Measurements from ENCODE around the gene SLC35B3.
"Not testable (repeated sequence)": the region's sequence is repeated elsewhere in the genome, so short reads cannot be mapped to it uniquely, and the experiment has no call there.

The SLC35B3 gene

DNA sequence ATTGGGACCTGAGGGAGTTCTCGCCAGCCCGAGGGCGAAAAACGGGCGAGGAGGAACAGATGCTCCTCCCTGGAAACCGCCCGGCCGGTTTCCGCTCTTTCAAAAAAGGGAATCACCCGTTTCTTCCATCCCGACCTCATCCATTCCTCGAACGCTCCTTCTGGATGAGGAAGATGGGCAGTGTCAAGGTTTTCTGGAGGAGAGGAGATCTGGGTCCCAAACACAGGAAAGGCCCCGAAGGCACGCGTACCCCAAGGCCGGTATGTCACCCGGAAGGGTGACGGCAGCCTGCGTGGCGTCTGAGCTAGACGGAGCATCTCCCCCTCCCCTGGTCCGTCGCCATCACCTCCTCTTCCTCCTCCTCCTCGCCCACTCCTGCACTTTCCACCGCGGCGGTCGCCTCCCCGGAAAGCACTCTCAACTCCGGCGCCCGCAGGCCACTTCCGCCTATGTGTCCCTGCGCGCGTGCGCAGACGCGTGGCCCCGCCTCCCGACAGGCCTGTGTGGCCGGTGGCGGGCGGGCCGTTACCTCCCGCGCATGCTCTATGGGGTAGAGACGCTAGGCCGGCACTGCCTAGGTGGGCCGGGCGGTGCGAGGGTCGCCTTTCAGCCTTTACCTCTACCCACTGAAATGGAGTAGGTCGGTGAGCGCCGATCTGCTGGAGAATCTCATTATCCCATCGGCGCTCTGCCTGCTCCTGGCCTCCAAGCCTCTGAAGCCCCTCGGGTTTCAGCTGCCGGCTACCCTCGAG is at the start of gene SLC35B3:
TSS of gene SLC35B3 (minus strand) at position 453 of the 752 bp plus-strand sequence.
- DNase-seq = peak; percentile 98

DNA sequence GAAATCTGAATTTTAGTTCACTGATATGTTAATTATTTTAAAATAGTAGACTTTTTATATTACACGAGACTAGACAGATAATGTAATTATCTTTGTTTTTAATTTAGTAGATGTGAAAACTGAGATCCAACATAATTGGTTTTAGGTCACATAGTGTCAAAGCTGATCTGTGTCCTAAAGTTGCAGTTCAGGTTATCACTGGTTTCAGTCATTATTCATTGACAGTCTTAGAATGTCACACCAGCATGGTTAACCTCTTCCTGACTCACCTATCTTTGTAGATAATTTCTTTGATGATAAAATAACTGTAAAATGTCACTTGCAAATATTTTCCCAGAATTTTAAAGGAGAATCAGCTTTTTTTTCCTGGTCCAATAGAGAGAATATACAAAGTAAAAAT is 48.3 kb upstream of the SLC35B3 start:
- no peak for DNase-seq

DNA sequence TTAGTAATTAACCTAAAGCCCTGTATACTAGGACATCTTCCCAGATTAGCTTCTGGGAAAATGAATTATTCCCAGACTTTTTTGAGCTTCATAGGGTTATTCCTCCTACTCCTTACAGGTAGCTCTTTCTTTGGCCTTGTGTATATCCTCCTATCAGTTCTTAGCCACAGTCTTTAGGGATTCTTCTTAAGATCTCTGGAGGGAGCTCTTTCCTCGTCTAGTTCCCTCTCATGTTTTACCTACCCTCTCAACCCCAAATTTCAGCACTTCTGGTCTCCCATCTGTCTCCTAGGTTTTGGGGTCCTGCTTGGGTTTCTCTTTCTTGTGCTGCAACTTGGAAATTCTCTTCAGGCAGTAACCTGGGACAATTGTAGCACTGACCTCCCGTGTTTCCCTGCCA is 46.4 kb upstream of the SLC35B3 start:
- no peak for DNase-seq

DNA sequence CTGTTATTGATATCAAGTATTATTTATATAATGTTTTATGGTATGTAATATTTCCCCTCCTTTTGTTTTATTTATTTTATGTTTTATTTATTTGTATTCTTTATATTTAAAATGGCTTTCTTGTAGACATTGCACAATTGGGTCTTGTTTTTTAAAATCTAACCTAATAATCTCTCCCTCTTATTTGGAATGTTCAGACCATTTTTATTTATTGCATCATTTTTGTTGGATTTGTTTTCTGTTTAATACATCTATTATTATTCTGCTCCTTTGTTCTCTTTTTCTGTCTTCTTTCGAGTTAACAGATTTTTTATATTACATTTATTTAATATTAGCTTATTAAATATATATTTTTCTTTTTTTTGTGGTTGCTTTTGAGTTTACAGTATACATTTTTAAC is 43.1 kb upstream of the SLC35B3 start:
- no peak for DNase-seq

DNA sequence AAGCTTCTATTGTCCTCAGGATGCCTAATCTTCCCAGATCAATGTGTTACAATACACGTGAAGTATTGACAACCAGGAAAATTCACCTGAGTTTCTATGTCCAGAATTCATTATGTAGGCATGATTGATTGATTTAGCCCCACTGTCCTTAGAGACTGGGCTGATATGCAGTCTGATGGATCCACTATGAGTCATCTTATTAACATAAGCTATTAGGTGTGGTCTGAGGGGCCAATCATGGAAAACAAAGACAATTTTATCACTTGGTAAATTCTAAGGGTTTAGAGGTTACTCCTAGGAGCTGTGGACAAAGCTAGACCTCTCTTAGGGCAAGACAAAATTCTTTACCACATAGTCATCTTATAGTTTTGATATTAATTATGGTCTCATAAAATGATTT is 41.3 kb upstream of the SLC35B3 start:
- no peak for DNase-seq

DNA sequence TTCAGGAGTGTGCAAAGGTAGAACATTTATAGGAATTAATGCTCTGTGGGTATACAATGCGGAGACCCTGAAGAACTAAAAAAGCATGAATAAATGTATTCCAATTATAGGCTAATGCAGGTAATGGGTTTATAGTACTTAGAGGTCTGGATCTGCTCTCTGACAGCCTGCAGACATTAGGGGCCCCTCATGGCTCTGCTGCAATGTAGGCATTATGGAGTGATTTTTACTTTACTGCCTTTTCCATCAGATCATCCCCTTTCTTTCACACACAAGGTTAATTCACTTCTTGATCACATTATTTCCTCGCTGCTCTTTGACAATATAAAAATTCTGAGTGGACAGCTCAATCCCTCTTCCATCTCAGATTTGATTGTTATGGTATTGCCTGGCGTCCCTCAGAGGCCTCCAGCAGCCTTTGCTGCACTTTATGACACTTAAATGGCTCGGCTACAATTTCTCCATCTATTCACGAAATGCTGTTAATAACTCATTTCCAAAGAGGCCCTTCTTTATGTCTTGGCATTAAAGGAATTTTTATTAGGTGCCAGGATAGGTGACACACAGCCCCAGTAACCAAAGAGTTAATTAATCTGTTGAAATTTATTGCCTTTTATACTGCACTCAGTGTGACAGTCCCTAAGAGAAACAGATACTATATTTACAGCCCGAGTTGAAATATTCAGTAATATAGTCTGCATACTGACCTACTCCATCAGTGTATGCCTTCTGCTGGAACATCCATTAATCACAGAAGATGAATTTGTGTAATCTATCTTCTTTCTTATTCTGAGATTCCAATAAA is 33.4 kb upstream of the SLC35B3 start:
- no peak for DNase-seq

DNA sequence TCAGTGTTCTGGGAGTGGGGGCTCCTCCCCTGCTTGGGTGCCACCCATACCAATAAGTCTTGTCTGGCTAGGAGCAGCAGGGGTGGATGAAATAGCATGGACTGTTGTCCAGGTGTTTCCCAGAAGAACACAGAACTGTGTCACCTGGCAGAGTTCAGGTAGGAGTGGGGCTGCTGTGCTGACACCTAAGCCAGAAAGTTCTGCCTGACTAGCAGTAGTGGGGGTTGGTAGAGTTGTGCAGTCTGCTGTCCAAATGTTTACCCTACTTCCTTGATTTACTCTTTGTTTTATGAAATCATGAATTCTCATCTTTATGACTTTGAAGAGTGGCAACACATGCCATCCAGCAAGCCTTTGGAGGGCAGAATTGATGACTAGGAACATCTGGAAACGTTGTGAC is 27.3 kb upstream of the SLC35B3 start:
- DNase-seq = no peak

DNA sequence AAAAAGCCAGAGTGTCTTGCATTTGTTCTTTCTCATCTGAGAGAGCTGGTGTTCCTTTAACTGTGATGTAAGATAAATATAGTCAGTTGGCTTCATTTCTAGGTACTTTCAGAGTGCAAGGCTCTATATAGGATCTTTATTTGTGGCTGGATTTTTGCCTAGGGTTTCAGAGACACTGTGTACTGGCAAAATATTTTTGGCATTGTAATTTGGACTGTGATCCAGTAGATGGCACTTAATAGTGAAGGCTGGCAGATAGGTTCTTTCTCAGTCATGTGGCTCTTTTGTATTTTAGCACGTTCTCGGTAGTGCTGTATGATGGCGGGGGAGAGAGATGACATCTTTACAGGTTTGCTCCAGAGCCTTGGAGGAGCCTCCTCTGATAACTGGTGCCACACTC is 26.8 kb upstream of the SLC35B3 start:
- no peak for DNase-seq

DNA sequence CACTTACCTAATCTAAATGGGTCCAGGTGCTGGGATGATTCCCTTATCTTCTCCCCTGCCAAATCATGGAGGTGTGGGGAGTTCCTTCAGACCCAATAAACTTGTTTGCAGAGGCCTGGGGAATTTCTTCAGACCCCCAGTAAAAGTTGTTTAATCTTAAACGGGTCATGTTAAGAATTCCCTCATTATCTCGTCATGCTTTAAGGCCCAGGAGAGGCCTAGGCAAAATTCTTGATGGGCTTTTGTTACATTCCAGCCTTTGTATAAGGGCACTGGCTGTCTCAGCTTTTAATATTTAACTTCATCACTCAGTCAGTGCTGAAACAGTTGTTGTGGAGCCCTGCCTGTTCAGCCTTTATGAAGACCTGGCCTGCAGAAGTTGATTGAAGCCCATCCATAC is 11.0 kb upstream of the SLC35B3 start:
- DNase-seq = no peak

DNA sequence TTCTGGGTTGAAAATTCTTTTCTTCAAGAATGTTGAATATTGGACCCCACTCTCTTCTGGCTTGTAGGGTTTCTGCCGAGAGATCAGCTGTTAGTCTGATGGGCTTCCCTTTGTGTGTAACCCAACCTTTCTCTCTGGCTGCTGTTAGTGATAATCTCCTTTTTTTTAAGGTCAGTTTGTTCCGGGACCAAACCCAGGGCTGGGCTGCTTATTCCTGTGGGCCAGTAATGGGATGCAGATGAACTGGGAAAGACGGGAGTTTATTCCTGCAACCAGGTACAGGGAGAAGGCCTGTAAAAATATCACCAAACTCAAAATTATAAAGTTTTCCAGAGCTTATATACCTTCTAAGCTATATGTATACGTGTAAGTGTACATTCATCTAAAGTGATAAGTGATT is 10.6 kb upstream of the SLC35B3 start:
- DNase-seq = not testable (repeated sequence)

DNA sequence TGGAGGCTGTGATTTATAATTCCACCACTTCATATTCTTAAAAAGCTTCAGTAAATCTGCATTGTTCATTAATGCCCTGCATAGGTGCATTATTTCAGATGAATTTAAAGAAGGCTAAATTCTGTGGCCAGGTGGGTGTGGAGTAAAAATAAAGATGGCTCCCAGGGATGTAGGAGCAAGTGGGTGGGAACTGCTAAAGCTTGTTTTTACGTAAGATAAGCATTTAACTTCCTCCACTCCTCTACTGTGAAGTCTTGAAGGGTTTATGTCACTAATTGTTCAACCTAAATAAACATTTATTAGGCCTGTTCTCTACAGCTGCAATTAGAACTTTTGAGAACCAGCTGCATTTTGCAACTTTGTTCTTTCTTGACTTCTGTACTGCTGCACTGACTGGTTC is 6.8 kb upstream of the SLC35B3 start:
- DNase-seq = no peak

DNA sequence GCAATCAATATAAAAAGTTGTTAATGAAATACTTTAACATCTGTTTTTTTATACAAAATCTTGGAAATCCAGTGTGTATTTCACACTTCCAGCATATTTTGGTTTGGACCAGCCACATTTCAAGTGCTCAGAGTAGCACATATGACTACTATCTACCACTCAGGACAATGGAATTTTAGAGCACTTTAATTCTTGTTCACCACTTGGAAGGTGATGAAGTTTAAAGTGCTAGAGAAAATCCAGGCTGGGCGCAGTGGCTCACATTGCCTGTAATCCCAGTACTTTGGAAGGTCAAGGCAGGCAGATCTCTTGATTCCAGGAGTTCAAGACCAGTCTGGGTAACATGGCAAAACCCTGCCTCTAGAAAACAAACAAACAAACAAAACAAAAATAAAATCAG is 6.1 kb upstream of the SLC35B3 start:
- DNase-seq = no peak

DNA sequence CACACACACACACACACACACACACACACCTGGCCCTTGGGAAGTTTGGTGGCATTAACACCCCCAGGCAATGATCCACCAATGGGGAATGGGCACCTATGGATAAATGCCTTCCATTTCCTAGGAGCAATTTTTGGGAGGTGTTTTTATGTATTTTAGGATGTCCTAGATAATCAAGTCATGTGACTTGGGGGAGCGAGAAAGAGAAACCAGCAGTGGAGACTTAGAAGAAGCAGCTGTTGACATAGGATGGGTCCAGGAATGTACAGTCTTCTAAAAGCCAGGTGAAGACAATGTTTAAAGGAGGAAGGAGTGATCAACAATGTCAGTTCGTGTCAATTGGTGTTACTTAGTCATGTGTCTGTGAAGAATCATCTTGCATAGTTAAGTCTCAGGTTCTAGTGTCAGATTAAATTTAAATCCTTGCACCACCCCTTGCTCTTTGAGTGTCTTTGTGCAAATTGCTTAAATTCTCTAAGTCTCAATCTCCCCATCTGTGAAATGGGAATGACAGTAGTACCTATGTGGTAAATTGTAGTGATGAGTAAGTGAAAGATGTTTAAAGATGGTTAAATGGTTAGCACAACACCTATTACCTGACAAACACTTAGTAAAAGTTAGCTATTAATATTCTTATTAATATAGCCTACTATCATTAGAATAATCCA is 4.4 kb upstream of the SLC35B3 start:
- DNase-seq = no peak

DNA sequence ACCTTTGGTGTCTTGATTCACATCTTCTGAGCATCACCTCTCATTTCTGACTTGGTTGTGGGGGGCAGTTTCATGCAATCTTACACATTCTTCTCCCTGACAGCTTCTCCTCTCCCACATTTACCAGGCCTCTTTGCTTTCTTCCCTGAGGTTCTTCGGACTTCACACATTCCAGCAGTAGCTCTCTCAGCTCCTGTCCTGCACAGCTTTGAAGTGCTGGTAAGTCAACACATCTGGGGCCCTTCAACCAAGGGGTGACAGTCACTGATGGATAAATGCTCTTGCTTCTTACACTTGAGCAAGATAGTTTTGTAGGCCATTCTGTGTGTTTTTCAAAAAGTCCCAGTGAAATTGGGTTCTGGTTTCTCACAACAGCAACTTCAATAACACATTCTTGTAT is 2.5 kb upstream of the SLC35B3 start:
- DNase-seq = no peak

DNA sequence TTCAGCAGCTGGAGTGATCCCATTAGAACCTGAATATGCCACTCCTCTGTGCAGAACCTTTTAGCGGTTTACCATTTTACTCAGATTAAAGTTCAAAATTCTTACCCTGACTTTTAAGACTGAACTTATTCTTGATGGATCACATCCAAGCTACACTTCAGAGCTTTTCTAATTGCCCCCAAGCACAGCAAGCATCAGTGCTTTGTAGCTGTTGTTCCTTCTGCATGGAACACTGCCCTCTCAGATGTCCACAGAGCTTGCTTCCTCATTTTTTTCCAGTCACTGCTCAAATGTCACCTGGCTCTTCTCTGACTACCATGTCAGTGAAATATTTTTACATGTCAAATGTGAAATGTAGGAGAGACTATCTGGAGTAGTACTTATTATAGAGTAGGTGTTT is 1.6 kb upstream of the SLC35B3 start:
- DNase-seq = no peak

DNA sequence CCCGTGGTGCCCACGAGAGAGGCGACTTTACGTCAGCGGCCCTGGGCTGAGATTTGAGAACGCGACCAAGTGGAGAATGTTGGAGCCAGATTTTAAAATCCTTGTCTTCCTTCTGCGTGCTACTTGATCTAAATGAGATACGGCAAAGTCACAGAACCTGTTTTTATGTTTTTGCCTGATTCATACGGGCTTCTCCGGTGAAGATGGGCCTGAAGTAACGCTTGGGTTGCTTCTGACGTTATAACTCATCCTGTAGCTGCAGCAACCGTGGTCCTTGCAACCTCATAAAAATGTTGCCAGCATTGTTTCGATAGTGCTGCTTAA is 462 bp upstream of the SLC35B3 start:
- no peak for DNase-seq

DNA sequence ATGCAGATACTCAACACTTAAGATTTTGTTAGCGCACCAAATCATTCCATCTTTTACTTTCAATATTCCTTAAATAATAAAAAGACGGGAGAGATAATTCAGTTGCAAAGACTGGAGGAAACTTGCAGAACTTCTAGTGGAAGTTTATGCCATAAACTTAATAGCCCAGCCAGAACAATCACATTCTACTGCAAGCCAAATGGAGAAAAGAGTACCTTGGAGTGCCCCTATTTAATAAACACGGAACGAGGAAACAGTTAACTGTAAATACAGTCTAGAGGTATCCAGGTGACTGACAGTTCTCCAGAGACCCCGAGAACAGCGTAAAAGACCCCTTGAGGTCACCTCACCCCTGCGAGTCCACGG is 635 bp downstream of the SLC35B3 start:
- DNase-seq = no peak

DNA sequence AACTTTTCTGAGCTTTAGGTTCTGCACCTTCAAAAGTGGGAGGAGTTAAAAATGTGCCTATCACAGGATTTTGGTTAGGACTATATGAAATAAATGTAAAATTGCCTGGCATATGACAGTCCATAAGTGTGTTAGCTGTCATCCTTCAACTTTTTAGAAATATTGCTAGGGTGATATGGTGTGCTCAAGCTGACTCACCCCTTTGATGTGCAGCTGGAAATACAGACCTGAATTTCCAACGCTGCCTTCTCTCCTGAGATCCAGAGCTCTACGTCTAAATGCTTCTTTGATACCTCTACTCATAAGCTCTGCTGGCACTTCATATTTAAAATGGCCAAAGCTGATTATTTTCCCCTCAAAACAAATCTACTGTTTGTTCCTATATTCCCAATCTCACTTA is 2.7 kb downstream of the SLC35B3 start:
- DNase-seq = no peak

DNA sequence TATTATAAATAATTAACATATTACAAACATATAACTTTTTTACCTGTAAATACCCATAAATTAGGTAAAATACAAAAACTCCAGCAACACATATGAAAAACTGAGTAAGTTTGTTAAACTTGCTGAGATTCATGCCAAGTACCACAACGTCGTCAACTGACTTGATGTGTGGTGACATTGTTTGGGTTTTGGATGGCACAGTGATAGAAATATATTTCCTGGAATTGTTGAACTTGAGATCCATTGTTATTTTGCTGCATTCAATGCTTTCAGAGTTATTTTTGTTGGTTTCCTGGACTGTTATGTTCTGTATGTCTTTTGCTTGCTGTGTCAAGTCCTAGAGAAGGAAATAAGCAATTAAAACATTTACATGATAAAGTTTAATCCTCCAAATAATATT is 5.5 kb downstream of the SLC35B3 start:
- DNase-seq = no peak

DNA sequence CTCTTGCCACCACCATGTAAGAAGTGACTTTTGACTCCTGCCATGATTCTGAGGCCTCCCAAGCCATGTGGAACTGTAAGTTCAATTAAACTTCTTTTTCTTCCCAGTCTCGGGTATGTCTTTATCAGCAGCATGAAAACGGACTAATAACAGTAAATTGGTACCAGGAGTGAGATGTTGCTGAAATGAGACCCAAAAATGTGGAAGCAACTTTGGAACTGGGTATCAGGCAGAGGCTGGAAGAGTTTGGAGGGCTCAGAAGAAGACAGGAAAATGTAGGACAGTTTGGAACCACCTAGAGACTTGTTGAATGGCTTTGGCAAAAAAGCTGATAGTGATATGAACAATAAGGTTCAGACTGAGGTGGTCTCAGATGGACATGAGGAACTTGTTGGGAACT is 8.8 kb downstream of the SLC35B3 start:
- not testable (repeated sequence) for DNase-seq

DNA sequence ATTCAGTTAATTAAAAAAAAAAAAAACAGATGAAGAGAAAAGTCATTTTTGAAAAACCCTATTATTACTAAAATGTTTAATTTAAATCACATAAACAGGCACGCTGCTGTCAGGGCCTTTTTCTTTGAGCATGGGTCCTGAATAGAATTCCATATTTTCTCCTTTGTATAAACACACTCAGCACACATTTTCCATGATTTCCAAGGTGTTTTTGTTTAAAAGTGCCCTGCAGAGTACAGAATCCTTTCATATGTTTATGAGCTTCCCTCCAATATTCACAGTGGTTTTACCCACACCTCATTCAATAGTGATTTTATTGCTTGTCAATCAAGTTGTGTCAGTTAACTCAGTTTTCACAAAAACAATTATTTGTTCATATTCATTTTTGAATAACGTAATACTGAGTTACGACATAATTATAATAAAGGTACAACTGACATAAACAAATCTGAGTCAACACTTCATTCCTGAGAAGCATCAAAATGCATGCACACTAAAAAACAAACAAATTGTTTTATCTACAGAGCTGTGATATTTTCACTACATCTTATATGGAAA is 15.2 kb downstream of the SLC35B3 start:
- no peak for DNase-seq

DNA sequence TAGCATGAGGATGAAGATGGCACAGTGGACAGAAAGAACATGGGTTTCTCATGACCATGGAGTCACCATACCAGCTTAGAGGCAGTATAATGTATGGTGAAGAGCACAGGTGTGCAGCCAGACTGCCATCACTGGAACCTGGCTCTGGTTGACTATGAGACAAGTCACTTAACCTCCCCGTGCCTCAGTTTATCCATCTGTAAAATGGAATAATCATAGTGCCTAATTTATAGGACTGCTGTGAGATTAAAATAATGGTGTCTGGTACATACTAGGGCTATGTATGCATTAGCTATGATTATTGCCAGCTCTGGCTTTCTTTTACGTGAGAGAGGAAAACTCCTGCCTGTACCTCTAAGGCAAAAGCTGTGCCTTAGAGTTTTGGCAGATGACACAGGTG is 19.4 kb downstream of the SLC35B3 start:
- no peak for DNase-seq

DNA sequence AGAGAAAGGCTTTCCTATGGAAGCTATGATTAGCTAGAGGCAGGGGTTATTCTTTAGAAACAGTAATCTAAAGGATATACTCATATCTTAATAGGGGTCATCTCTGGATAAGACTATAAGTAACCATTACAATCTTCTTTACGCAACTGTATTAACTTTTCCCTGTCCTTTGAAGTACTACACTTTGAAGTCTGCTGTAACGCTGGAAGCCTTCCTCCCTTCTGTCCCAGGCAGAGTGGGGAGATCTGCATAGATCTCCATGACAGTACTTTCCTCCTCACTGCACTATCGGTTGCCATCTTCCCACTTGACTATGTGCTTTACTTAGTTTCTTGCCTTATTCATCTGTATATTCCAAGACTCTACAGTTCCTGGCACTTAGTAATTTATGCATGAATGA is 20.1 kb downstream of the SLC35B3 start:
- no peak for DNase-seq

DNA sequence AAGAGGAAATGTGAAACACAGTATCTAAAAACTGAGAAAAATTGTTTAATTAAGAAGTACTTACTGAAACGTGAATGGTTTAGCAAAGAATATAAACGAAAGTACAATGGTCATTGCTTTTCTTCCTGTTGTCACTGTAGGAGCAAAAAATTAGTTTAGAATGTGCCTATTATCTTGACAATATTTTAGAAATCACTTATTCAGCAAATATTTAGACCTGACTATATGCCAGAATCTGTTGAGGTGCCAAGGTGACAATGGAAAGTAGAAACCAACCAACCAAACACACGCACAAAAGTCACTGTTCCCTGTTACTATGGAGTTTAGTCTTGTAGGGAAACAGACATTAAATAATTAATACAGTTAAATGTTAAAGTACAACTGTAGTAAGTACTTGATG is 20.5 kb downstream of the SLC35B3 start:
- no peak for DNase-seq
